Gastroesophageal sphincter (tissue), 3 donors: Measurements from ENCODE around the gene OR4F6.

ENCODE experiments used
- CTCF ChIP-seq, 4 experiments: fragments of 200-600 bp in 2 of 4; fragments of 450-650 bp in 2 of 4; sonication (generic) in 1 of 4; IDR thresholded peaks; one replicate each; pipeline ENCODE4 v1.5.1; 2017 to 2019; ENCODE audit warnings: antibody characterized with exemption in 4 of 4, mild to moderate bottlenecking in 2 of 4, moderate library complexity in 2 of 4
- POLR2AphosphoS5 ChIP-seq: sonication (generic); formaldehyde crosslinking; IDR thresholded peaks from one replicate; pipeline ENCODE4 v1.6.1; 2017; ENCODE audit warnings: antibody characterized with exemption

GRCh38 chr15:101804941-101805340 is 1.6 kb downstream of the OR4F6 start:
- no peak for TF ChIP-seq CTCF (IDR thresholded peaks at IDR 0.05)
- TF ChIP-seq POLR2AphosphoS5 = no peak
